Vagina (tissue), 2 donors: ENCODE data around the gene SUSD3. TPM values are rescaled to one million over a fixed set of nuclear protein-coding genes. Genes with fewer than 3 reads are reported as not detected.
A peak's percentile ranks its signal among the peaks of the same experiment; 100 is the strongest.
"Not testable (repeated sequence)": the region's sequence is repeated elsewhere in the genome, so short reads cannot be mapped to it uniquely, and the experiment has no call there.

ENCODE experiments used
- DNase-seq, 2 donors: peaks; one replicate each; pipeline ENCODE4 v3.0.0-alpha.2; 2017; ENCODE audit errors: extremely low spot score in 2 of 2
- H3K27ac ChIP-seq: fragments of 200-600 bp; sonication (generic); one replicate; pipeline ENCODE4 v1.5.1; 2019
- H3K27me3 ChIP-seq: fragments of 200-600 bp; sonication (generic); one replicate; pipeline ENCODE4 v1.5.1; 2019
- H3K36me3 ChIP-seq, 2 donors: fragments of 200-600 bp; sonication (generic); one replicate each; pipeline ENCODE4 v1.5.1; 2017 to 2019
- H3K4me1 ChIP-seq: fragments of 200-600 bp; sonication (generic); one replicate; pipeline ENCODE4 v1.5.1; 2019
- H3K4me3 ChIP-seq, 2 donors: fragments of 200-600 bp; sonication (generic); 1 replicate in 1 of 2; 2 replicates in 1 of 2; pipeline ENCODE4 v1.5.1; 2016 to 2019
- H3K9me3 ChIP-seq: fragments of 200-600 bp; sonication (generic); one replicate; pipeline ENCODE4 v1.5.1; 2019
- POLR2A ChIP-seq, 2 donors: fragments of 450-650 bp; IDR thresholded peaks; one replicate each; pipeline ENCODE4 v1.6.1; 2017; ENCODE audit warnings: antibody characterized with exemption in 2 of 2, mild to moderate bottlenecking in 2 of 2, moderate library complexity in 2 of 2
- POLR2AphosphoS5 ChIP-seq, 2 donors: sonication (generic); formaldehyde crosslinking; IDR thresholded peaks; one replicate each; pipeline ENCODE4 v1.9.0; 2017; ENCODE audit warnings: antibody characterized with exemption in 2 of 2, mild to moderate bottlenecking in 2 of 2, low read depth in 1 of 2; ENCODE audit not compliant: insufficient read depth in 1 of 2
- intact Hi-C: fragments of 100-400 bp; cut with DNase I; formaldehyde crosslinking; loops from one replicate; pipeline ENCODE4 v1.15.1; 2023
- total RNA-seq: library from RNA; depleted of rRNA; stranded (reverse); fragments of >200 nt; gene quantifications from one replicate; pipeline ENCODE4 v1.2.3, GENCODE V29; 2016
- TF ChIP-seq, protein P1 (sequence below), 3 experiments: fragments of 450-650 bp in 2 of 3; fragments of 200-600 bp in 1 of 3; sonication (generic) in 1 of 3; IDR thresholded peaks; one replicate each; pipeline ENCODE4 v1.5.1; 2017 to 2019; ENCODE audit warnings: antibody characterized with exemption in 3 of 3, mild to moderate bottlenecking in 2 of 3, moderate library complexity in 2 of 3

SUSD3 gene
- total RNA-seq, 1 donor from 2014 or later, result 25.0 TPM

GRCh38 chr9:93099551-93100275, 41.2 kb downstream of the SUSD3 start:
- DNase-seq, result no peak
- TF ChIP-seq, protein P1, sequence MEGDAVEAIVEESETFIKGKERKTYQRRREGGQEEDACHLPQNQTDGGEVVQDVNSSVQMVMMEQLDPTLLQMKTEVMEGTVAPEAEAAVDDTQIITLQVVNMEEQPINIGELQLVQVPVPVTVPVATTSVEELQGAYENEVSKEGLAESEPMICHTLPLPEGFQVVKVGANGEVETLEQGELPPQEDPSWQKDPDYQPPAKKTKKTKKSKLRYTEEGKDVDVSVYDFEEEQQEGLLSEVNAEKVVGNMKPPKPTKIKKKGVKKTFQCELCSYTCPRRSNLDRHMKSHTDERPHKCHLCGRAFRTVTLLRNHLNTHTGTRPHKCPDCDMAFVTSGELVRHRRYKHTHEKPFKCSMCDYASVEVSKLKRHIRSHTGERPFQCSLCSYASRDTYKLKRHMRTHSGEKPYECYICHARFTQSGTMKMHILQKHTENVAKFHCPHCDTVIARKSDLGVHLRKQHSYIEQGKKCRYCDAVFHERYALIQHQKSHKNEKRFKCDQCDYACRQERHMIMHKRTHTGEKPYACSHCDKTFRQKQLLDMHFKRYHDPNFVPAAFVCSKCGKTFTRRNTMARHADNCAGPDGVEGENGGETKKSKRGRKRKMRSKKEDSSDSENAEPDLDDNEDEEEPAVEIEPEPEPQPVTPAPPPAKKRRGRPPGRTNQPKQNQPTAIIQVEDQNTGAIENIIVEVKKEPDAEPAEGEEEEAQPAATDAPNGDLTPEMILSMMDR (IDR thresholded peaks at IDR 0.05), result no peak
- TF ChIP-seq POLR2AphosphoS5 (IDR thresholded peaks at IDR 0.05; ENCODE audit: insufficient read depth in 1 of 2, low read depth in 1 of 2) (no peak), POLR2A (IDR thresholded peaks at IDR 0.05) (no peak)
- peaks cover 43% of the 10 kb centered on the region for H3K4me1 ChIP-seq
- H3K27me3 ChIP-seq, result no peaks in the 10 kb centered on the region
- intact Hi-C loops, result no loop called here
- H3K9me3 ChIP-seq, result no peaks in the 10 kb centered on the region
- peak overlapping the region; percentile 93 for H3K27ac ChIP-seq
- no peak overlapping the region for H3K4me3 ChIP-seq
- H3K36me3 ChIP-seq, result no peaks in the 10 kb centered on the region

- Histone ChIP-seq H3K36me3 (no peaks in the 10 kb centered on the region), H3K4me3 (no peak overlapping the region), H3K9me3 (no peaks in the 10 kb centered on the region), H3K27me3 (no peaks in the 10 kb centered on the region), H3K27ac (peak overlapping the region; percentile 93), H3K4me1 (peaks cover 38% of the 10 kb centered on the region)
- intact Hi-C loops, result no loop called here
- DNase-seq, result no peak
- no peak for TF ChIP-seq POLR2A (IDR thresholded peaks at IDR 0.05)
- TF ChIP-seq, protein P1 (IDR thresholded peaks at IDR 0.05), result no peak
- TF ChIP-seq POLR2AphosphoS5 (IDR thresholded peaks at IDR 0.05; ENCODE audit: insufficient read depth in 1 of 2, low read depth in 1 of 2), result no peak
Observed at GRCh38 chr9:93100276-93100636, 41.8 kb downstream of the SUSD3 start.

GRCh38 chr9:93101086-93101485, 42.6 kb downstream of the SUSD3 start:
- intact Hi-C loops, H3K4me3 ChIP-seq, H3K27ac ChIP-seq, H3K36me3 ChIP-seq, H3K9me3 ChIP-seq, H3K27me3 ChIP-seq, DNase-seq: not testable (repeated sequence)
- peaks cover 37% of the 10 kb centered on the region for H3K4me1 ChIP-seq

GRCh38 chr9:93105620-93106019, 47.1 kb downstream of the SUSD3 start:
- H3K9me3 ChIP-seq, result no peaks in the 10 kb centered on the region
- no peak for DNase-seq
- no peak overlapping the region for H3K4me3 ChIP-seq
- no peaks in the 10 kb centered on the region for H3K27me3 ChIP-seq
- peaks cover 0 to 12% of the 10 kb centered on the region in 2 donors for H3K36me3 ChIP-seq
- H3K4me1 ChIP-seq, result peaks cover 6% of the 10 kb centered on the region
- intact Hi-C loops, result no loop called here
- TF ChIP-seq POLR2A (IDR thresholded peaks at IDR 0.05) (no peak), POLR2AphosphoS5 (IDR thresholded peaks at IDR 0.05; ENCODE audit: insufficient read depth in 1 of 2, low read depth in 1 of 2) (no peak)
- TF ChIP-seq, protein P1 (IDR thresholded peaks at IDR 0.05), result no peak
- no peak overlapping the region for H3K27ac ChIP-seq

DNA sequence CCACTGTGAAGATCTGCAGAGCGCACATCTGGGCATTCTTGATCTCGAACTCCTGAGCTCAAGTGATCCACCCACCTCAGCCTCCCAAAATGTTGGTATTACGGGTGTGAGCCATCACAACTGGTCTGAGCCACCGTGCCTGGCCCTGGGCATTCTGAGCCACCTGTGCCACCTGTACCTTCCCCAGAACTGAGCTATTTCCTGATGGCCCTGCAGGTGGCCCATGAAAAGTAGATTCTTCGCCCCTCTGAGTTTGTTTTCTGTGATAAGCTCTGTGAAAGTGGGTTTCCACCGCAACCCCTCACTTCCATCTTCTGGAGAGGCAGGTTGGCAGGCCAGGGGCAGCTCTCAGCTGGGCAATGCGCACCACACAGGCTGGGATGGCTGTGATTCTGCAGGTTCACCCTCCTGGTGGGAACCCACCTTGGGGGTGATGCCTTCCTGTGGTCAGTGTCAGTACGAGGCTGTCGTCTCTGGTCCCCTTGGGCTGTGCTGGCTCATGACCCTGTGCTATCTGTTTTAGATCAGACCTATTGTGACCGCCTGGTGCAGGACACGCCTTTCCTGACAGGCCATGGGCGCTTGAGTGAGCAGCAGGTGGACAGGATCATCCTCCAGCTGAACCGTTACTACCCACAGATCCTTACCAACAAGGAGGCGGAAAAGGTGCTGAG, 48.8 kb downstream of the SUSD3 start:
- no peak overlapping the region for H3K4me3 ChIP-seq
- H3K27ac ChIP-seq, result no peak overlapping the region
- H3K27me3 ChIP-seq, result no peaks in the 10 kb centered on the region
- TF ChIP-seq, protein P1 (IDR thresholded peaks at IDR 0.05), result no peak
- TF ChIP-seq POLR2A (IDR thresholded peaks at IDR 0.05) (no peak), POLR2AphosphoS5 (IDR thresholded peaks at IDR 0.05; ENCODE audit: insufficient read depth in 1 of 2, low read depth in 1 of 2) (no peak)
- H3K4me1 ChIP-seq, result peaks cover 6% of the 10 kb centered on the region
- peaks cover 0 to 21% of the 10 kb centered on the region in 2 donors for H3K36me3 ChIP-seq
- intact Hi-C loops, result no loop called here
- H3K9me3 ChIP-seq, result no peaks in the 10 kb centered on the region
- DNase-seq, result no peak
